EH (cell line): ENCODE data around the gene CACNB3.
"Not testable (repeated sequence)": the region's sequence is repeated elsewhere in the genome, so short reads cannot be mapped to it uniquely, and the experiment has no call there.

Experiments
- DNase-seq: peaks from one replicate; pipeline ENCODE4 v3.0.0-alpha.2; 2015; ENCODE audit warnings: low read depth

Gene CACNB3

DNA sequence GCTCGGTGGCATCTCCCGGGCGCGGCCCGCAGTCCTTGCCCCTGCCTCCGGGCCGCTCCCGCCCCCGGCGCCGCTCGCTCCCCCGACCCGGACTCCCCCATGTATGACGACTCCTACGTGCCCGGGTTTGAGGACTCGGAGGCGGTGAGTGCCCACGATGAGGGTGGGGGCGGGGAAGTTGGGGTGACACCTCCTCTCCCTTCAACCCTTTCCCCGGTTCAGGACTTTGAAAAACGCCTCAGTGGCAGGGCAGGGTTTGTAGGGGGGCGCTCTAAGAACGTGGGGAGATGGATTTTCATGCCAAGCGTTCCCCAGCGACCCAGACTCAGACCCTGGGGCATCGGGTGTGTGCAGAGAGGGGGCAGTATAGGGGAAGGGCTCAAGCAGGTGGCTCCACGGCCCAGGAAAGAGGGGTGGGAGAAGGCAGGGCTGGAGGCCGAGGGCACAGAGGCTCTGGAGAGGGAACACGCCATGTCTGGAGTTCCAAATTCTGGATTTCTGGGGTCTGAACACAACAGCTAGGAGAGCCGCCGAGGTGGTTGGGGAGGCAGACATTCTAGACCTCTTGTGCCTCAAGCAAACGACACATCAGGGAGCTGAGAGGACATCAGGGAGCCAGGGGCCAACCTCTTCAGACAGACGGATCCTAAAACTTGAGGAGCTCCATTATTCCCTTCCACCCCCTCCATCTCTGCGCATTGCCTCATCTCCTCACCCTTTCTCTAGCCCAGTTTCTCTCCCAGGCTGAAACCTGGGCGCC lies 715 bp downstream of the CACNB3 start:
- no peak for DNase-seq

DNA sequence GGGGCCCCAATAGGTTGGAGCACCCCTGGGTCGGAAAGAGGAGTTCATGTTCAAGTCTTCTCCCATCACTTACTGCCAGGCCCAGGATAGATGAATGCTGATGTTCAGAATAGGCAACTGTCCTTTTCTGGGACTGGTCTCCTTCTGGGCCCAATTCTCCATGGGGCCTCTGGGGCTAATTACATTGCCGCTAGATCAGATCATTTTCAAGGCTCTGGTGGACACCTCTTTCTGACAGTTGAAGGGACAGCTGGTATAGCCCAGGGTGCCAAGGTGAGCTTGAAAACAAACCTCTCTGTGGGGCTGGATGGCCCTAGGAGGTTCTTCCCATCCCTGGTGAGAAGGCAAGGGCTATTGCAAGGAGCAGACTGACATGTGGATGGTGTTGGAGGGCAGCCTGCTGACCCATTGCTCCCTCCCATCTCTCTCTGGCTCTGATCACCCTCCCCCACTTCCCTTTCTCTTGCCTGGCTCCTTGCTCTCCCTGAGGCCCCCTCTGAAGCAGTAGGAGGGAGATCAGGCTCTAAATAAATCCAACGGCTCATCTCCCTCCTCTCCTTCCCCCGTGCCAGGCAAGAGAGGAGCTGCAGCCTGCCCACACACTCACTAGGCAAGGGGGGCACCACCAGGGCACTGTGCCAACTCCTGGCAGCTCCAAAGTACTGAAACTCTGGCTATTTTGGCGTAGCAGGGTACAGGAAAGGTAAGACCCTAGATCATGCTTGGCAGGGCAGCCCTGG lies 1.9 kb downstream of the CACNB3 start:
- DNase-seq, result no peak

DNA sequence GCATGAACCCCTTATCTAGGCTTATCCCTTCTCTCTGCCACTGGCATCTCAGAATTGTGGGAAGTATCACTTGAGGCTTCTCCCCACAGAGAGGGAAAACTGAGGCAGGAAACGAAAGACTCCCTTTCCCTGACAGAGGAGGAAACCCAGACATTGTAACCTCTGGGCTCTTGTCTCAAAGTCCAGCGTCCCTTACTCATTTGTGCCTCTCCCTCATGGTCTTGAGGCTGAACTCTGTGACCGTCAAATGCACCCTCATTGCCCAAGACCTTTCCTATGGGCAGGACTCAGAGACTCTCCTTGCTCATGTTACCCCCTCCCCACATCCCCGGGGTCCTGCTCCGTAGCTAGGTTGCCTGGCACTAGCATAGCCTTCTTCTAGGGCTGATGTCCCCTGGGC lies 3.8 kb downstream of the CACNB3 start:
- no peak for DNase-seq

DNA sequence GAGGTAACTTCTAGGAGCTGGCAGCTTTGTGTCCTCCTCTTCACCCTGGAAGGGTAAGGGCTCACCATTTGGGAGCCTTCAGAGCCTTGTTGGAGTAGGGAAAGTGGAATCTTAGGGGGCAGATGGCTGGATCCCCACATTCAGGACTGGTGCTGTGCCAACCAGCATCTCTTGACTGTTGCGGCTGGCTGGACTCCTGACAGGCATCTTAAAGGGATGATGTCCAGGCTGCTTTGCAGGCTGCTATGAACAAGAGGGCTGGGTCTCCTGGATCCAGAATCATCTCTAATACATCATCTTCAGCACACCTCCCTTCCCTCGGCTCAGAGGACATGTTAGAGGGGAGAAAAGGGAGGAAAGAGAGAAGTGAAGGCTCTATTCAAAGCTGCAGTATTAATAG lies 4.4 kb downstream of the CACNB3 start:
- no peak for DNase-seq

DNA sequence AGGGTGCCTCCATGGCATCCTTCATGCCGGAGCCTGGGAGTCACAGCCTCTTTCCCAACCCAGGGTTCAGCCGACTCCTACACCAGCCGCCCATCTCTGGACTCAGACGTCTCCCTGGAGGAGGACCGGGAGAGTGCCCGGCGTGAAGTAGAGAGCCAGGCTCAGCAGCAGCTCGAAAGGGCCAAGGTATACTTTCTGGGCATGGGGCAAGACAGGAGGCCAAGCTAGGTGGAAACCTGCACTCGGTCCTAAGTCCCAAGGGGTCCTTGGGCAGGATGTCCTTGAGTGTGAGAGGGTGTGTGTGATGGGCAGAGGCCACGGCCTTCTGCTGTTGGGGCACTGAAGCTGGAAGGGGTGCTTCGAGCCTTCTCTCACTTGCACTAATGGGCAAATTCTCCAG lies 5.0 kb downstream of the CACNB3 start:
- DNase-seq, result no peak

DNA sequence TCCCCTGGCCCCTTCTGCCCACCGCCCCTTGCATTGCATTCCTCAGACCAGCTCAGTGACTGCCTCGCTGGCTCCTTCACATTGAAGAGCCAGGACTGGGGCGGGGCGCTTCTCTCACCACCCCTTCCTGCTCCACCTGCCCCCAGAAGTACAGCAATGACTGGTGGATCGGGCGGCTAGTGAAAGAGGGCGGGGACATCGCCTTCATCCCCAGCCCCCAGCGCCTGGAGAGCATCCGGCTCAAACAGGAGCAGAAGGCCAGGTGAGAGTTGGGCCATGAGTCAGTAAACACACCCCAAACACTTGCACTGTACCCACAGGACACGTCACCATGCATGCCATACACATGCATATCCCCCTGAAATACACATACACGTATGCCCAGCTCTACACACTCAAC lies 5.8 kb downstream of the CACNB3 start:
- DNase-seq, result no peak

DNA sequence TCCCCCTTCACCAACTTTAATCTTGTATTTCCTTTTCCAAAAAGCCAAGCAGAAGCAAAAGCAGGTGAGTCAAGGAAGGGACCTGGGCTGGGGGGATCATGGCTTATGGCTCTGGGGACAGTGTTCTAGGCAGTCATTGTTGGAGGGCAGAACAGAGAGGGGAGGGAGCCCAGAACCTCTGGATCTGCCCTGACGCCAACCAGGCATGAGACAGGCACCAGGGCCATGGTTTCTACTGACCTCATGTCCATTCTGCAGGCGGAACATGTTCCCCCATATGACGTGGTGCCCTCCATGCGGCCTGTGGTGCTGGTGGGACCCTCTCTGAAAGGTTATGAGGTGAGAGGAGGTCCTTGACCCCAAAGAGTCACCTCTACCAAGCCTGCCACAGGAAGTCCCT lies 6.6 kb downstream of the CACNB3 start:
- DNase-seq, result no peak

DNA sequence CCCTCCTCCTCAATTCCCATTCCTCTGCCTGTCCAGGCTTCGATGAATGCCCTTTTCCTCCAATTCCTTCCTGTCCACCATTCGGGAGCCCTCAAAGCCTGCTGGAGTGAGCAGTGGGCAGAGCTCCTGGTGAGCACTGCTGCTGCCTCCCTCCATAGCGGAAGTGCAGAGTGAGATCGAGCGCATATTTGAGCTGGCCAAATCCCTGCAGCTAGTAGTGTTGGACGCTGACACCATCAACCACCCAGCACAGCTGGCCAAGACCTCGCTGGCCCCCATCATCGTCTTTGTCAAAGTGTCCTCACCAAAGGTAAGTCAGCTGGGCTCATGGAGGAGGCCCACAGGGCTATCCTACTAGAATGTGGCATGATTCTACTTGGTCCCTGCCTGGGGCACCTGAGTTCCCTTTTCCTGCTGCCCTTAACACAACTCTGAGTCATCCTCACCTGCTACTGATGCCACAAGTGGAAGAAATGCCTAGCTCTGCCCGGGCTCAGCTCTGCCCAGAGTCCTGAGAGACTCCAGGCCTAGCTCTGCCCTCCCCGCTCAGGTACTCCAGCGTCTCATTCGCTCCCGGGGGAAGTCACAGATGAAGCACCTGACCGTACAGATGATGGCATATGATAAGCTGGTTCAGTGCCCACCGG lies 8.0 kb downstream of the CACNB3 start:
- DNase-seq, result no peak

DNA sequence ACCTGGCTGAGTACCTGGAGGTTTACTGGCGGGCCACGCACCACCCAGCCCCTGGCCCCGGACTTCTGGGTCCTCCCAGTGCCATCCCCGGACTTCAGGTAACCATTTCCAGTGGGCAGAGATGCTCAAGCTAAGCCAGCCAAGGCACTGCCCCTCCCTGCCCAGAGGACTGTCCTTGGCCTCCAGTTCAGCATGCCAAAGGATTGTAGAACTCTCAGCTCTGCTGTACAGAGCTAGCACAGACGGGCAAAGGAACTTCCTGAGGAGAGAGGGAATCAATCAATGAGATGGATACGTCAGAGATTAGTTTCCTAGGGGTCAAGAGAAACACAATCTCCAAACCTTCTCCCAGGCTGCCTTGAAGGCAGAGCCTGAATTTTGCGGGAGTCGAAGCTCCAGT lies 8.7 kb downstream of the CACNB3 start:
- no peak for DNase-seq

DNA sequence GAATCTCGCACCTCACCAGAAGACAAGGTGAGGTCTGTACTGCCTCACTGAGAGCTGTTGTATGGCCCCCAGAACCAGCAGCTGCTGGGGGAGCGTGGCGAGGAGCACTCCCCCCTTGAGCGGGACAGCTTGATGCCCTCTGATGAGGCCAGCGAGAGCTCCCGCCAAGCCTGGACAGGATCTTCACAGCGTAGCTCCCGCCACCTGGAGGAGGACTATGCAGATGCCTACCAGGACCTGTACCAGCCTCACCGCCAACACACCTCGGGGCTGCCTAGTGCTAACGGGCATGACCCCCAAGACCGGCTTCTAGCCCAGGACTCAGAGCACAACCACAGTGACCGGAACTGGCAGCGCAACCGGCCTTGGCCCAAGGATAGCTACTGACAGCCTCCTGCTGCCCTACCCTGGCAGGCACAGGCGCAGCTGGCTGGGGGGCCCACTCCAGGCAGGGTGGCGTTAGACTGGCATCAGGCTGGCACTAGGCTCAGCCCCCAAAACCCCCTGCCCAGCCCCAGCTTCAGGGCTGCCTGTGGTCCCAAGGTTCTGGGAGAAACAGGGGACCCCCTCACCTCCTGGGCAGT lies 9.3 kb downstream of the CACNB3 start:
- DNase-seq, result no peak

DNA sequence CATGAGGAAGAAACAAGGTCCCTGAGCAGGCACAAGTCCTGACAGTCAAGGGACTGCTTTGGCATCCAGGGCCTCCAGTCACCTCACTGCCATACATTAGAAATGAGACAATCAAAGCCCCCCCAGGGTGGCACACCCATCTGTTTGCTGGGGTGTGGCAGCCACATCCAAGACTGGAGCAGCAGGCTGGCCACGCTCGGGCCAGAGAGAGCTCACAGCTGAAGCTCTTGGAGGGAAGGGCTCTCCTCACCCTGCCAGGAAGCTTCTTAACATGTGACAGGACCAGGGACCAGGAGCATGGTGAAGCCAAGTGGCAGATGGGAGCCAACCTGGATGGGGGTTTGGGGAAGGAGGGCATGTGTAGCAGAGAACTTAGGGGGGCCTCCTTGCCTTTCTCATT lies 10.0 kb downstream of the CACNB3 start:
- DNase-seq, result no peak

DNA sequence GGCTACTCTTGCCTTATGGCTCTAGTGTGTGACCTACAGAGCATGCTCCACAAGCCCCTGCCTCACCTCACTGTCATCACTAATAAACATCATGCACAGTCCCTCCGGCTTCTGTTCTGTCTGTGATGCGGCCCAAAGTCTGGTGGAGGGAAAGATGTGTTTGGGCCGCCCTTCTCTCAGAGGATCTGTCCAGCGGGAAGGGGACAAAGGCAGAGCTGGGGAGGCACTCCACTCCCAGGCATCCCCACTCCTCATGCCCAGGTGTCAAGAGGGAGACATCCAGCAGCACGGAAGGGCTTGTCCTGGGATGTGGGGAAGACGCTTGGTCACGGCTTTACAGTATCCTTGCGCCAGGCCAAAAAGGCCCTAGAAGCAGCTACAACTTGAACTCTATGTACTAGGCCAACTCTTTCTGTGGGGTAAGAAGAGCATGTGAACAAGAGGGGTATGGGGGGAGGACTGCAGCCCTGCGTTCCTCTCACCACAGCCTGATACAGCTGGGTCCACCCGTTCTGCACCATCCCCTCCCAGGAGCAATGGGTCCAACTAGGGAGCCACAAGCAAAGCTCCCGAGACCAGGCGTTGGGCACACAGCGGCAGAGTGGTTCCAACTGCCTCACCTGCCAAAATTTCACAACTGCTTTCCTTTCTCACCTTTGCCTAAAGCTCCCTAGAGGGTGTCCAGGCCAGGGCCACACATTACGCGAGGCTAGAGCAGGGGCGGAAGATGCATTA lies 10.7 kb downstream of the CACNB3 start:
- no peak for DNase-seq

DNA sequence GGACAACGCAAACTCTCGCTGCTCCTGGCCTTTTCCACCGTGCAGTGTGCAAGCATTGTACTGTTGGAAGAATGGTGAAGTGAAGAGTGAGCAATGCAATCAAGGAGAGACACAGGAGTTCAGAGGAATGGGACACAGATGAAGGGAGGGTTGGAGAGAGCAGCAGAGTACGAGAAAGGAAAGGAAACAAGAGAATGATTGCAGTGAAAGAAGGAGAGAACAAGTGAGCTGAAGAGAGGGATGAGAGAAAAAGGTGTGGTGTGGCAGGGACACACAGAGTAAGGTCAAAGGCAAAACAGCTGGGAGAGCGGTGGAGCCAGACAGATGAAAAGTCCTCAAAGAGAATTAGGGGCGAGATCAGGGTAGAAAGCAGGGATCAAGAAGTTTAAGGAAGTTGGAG lies 13.0 kb downstream of the CACNB3 start:
- no peak for DNase-seq

DNA sequence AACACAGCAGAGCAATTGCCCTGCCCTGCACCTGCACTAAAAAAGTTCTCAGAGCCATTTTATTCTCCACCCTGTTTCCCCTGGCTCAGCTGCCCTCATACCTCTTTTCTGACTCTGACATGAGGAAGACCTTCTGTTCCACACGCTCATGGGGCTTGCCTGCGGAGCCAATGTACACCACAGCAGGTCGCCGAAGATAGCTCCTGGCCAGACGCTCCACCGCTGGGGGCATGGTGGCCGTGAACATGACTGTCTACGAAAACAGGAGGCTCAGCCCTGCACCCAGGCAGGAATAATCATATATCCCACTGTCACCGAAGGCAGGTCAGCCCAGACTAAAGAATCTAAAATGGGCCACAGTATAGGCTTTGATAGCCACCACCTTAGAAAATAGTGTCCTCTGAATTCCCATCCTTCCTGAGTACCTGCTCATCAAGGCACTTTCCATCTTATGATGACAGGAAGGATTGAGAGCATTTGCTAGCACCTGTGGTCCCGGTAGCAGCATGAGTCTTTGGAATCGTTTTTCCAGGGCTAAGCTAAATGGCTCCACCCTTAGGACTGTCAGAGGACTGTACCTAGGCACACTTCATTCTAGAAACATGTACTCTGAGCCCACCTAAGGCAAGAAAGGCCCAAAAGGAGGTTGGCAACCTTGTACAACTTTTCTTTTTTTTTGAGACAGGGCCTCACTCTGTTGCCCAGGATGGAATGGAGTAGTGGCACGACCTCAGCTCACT lies 14.2 kb downstream of the CACNB3 start:
- no peak for DNase-seq

DNA sequence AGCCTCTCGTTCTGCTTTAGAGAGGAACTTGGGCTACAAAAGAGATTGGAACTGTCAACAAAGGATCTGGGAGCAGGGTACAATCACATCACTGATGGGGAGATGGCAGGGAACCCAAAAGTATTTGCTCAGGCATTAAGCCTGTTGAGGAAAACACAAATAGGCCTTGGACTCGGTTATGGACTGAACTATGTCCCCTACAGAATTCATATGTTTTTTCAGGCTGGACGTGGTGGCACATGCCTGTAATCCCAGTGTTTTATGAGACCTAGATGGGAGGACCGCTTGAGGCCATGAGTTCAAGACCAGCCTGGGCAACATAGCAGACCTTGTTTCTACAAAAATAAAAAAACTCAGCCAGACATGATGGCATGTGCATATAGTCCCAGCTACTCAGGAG lies 19.8 kb downstream of the CACNB3 start:
- DNase-seq, result no peak

DNA sequence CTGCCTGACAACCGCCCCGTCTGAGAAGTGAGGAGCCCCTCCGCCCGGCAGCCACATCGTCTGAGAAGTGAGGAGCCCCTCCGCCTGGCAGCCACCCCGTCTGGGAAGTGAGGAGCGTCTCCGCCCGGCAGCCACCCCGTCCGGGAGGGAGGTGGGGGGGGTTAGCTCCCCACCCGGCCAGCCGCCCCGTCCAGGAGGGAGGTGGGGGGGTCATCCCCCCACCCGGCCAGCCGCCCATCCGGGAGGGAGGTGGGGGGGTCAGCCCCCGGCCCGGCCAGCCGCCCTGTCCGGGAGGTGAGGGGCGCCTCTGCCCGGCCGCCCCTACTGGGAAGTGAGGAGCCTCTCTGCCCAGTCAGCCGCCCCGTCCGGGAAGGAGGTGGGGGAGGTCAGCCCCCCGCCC lies 23.7 kb downstream of the CACNB3 start:
- DNase-seq, result not testable (repeated sequence)

DNA sequence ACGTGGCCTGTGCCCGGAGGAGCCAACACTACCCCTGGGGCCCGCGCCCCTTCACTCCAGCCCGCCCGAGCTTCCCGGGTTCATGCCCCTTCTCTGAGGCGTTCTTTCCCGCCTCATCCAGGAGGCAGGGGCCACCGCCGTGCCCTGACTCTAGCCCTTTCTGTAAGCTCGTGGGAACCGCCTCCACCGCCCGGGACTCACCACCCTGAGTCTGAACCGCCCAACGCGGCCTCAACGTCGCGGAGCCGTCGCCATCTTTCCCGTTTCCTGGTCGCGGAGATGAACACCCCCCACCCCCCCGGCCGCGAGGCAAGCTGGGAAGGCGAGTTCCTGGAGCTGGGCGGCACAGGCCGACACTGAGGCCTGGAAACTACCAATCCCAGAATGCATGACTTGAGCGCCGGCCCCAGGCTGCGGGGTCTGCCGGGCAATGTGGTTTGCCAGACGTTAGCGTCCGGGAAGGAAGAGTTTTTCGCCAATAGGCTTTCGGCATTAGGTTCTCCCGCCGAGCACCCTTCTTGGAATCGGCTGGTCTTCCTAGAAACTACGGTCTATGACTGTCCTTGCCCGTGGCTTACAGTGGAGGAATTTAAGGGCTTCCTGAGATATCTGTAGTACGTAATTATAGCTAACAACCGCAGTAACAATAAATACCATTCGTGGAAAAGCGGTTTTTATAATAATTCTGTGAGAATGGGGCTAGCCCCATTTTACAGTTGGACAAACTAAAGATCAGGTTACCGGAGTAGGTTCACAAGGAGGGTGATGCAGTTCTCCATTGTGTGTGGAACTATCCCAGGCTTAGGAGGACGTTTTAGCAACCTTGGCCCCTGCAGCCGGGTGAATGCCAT lies 33.8 kb downstream of the CACNB3 start, which contains the start of gene DDX23:
TSS of gene DDX23 (minus strand) at position 281 of the 851 bp plus-strand sequence. CDS start 6,381 bp downstream, outside the sequence.
- peak; percentile 99 for DNase-seq

DNA sequence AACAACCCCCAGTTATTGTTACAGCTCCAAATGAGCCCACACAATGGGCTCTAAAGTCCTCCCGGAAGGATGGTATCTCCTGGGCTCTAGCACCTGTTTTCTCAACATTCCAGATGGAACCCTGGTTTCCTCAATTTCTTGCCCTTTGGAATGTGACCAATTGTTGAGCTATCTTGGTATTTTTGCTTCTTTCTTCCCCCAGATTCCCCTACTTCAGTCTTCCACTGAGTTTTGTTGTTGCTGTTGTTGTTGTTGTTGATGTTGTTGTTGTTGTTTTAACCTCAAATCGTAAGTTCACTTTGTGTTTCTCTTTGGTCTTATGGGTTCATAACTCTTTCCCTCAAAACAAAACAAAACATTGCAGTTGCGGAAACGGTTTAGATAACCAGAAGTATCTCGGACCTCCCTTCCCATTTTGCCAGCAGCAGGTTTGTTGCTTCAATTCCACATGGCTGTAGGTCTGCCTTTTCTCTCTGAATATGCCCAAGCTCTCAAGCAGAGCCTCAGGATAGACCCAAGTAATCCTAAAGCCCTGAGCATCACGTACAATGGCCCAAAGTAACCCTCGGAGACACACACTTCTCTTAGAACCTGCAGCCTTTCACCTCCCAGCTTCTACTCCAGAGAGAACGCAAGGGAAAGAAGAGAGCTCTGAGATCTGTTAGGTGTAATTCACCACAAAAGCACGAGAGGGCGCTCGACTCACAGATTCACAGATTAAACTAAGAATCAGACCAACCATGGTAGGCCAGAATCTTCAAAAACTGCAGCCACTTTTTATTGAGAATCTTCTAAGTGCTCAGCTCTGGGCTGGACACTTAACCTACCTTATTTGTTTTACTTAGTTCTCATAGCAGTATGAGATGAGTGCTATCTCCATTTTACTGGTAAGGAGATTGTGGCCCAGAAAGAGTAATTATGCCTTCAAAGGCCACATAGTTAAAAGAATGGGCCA lies 34.7 kb downstream of the CACNB3 start:
- peak; percentile 89 for DNase-seq

DNA sequence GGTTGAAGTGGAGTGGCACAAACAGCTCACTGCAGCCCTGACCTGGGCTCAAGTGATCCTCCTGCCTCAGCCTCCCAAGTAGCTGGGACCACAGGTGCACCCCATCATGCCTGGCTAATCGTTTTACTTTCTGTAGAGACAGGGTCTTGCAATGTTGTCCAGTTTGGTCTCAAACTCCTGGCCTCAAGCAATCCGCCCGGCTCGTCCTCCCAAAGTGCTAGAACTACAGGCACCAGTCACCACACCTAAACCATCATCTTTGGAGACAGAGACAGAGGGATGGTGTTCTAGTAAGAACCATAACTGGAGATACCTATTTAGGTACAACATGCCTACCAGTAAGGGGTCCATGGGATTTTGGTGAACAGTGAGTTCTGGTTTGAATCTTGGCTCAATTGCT lies 36.2 kb downstream of the CACNB3 start:
- no peak for DNase-seq
